ENCODE measurements around the gene ARHGEF28.
A peak's percentile ranks its signal among the peaks of the same experiment; 100 is the strongest.

The ARHGEF28 gene

DNA sequence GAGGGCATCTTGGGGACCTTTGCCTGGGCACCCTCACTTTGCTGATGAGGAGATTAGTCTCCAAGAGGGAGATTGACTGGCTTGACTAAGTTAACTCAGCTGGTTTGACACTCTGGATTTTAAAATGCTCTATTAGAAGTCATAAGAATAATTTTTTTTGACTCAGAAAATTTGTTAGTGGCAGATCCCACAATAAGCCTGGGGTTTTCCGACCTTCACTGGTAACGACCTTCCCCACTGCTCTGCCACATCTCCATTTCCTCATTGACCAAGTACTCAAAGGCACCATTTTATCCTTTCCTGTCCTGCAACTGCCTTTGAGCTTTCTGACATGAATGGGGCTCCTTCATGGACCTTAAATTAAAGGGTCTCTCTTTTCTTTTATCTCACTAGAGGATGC is 67.0 kb downstream of the ARHGEF28 start:
- TF ChIP-seq, protein P1, sequence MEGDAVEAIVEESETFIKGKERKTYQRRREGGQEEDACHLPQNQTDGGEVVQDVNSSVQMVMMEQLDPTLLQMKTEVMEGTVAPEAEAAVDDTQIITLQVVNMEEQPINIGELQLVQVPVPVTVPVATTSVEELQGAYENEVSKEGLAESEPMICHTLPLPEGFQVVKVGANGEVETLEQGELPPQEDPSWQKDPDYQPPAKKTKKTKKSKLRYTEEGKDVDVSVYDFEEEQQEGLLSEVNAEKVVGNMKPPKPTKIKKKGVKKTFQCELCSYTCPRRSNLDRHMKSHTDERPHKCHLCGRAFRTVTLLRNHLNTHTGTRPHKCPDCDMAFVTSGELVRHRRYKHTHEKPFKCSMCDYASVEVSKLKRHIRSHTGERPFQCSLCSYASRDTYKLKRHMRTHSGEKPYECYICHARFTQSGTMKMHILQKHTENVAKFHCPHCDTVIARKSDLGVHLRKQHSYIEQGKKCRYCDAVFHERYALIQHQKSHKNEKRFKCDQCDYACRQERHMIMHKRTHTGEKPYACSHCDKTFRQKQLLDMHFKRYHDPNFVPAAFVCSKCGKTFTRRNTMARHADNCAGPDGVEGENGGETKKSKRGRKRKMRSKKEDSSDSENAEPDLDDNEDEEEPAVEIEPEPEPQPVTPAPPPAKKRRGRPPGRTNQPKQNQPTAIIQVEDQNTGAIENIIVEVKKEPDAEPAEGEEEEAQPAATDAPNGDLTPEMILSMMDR (conservative IDR thresholded peaks at IDR 0.05; ENCODE audit: low read length), result no peak
- TF ChIP-seq EZH2phosphoT487 (IDR thresholded peaks at IDR 0.05; ENCODE audit: borderline replicate concordance), result no peak
- Histone ChIP-seq H3K9ac (ENCODE audit: low read depth, low read length, poor library complexity, severe bottlenecking) (no peak overlapping the region), H3K4me2 (ENCODE audit: low read depth, low read length, poor library complexity, severe bottlenecking) (no peak overlapping the region), H3K4me3 (ENCODE audit: low read length, poor library complexity, severe bottlenecking) (no peak overlapping the region), H3K4me1 (ENCODE audit: insufficient read depth, low read length, poor library complexity, severe bottlenecking) (peaks cover 11% of the 10 kb centered on the region), H3K9me3 (ENCODE audit: insufficient read depth, low read depth, low read length) (no peaks in the 10 kb centered on the region), H3K36me3 (ENCODE audit: insufficient read depth, low read length) (no peaks in the 10 kb centered on the region), H2AFZ (ENCODE audit: low read length) (peak overlapping the region; percentile 90; the same call in 1 of the 2 replicates), H3K9me2 (replicated peaks; ENCODE audit: low read depth, low read length) (no peaks in the 10 kb centered on the region), H3K27me3 (ENCODE audit: insufficient read depth, low read length, poor library complexity, severe bottlenecking) (no peaks in the 10 kb centered on the region), H4K20me1 (ENCODE audit: insufficient read depth, low read length, poor library complexity, severe bottlenecking) (no peaks in the 10 kb centered on the region), H3K79me2 (ENCODE audit: insufficient read depth, low read length) (no peaks in the 10 kb centered on the region), H3F3A (ENCODE audit: low read depth) (no peaks in the 10 kb centered on the region)

DNA sequence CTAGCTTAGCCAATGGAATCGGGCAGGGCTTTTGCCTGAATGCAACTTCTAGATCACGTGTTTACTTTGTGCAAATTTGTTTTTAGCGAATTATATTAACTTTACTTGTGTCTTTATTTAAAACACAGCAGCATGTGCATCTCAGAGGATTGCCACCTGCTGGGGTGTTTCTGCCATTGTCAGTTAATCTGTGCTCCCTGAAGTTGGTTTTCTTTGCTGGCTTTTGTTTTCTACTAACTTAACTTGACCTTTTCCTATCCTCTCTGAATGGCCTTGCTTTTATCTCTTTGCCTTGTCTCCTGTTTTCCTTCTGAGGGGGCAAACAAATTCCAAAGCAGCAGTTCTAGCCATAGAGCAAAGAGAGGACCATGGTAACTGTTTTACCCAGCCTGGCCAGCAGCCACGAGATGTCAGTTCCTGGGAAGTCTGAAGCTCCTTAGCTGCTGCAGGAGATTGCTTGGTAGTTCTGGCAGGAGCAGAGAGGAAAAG is 67.6 kb downstream of the ARHGEF28 start:
- no peak for TF ChIP-seq EZH2phosphoT487 (IDR thresholded peaks at IDR 0.05; ENCODE audit: borderline replicate concordance)
- TF ChIP-seq, protein P1 (conservative IDR thresholded peaks at IDR 0.05; ENCODE audit: low read length), result peak; percentile 72
- H3K36me3 ChIP-seq (ENCODE audit: insufficient read depth, low read length), result no peaks in the 10 kb centered on the region

DNA sequence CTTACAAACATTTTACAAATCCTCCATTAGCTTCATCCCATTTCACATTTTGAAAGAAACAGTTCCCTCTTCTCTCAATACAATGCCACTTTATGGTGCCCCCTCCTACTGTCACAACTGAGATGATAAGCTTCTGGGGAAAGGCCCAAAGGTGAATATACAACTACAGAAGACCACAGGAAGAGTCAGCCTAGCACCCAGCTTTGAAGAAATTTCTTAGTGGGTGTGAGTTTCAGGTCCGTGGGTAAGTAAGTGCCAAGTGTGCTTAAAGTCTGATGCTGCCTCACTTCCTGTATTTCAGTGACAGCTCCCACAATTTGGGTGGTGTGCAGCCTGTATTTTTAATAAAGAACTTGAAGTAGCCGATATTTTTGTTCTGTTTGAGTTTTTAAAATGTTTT is 68.1 kb downstream of the ARHGEF28 start:
- Histone ChIP-seq H3K4me2 (ENCODE audit: low read depth, low read length, poor library complexity, severe bottlenecking) (peak overlapping the region; percentile 54), H3K4me1 (ENCODE audit: insufficient read depth, low read length, poor library complexity, severe bottlenecking) (peaks cover 11% of the 10 kb centered on the region), H3K9me3 (ENCODE audit: insufficient read depth, low read depth, low read length) (no peaks in the 10 kb centered on the region), H3K9ac (ENCODE audit: low read depth, low read length, poor library complexity, severe bottlenecking) (no peak overlapping the region), H3F3A (ENCODE audit: low read depth) (no peaks in the 10 kb centered on the region), H2AFZ (ENCODE audit: low read length) (peak overlapping the region; percentile 90), H3K36me3 (ENCODE audit: insufficient read depth, low read length) (no peaks in the 10 kb centered on the region), H3K27me3 (ENCODE audit: insufficient read depth, low read length, poor library complexity, severe bottlenecking) (no peaks in the 10 kb centered on the region), H3K9me2 (replicated peaks; ENCODE audit: low read depth, low read length) (no peaks in the 10 kb centered on the region), H3K79me2 (ENCODE audit: insufficient read depth, low read length) (no peaks in the 10 kb centered on the region), H4K20me1 (ENCODE audit: insufficient read depth, low read length, poor library complexity, severe bottlenecking) (no peaks in the 10 kb centered on the region), H3K4me3 (ENCODE audit: low read length, poor library complexity, severe bottlenecking) (peak overlapping the region; percentile 12)
- TF ChIP-seq EZH2phosphoT487 (IDR thresholded peaks at IDR 0.05; ENCODE audit: borderline replicate concordance), result no peak
- TF ChIP-seq, protein P1 (conservative IDR thresholded peaks at IDR 0.05; ENCODE audit: low read length), result no peak

More for the DNA sequence above, 67.6 kb downstream of the ARHGEF28 start:
- Histone ChIP-seq H3K9me2 (replicated peaks; ENCODE audit: low read depth, low read length) (no peaks in the 10 kb centered on the region), H3K9ac (ENCODE audit: low read depth, low read length, poor library complexity, severe bottlenecking) (no peak overlapping the region), H3K4me3 (ENCODE audit: low read length, poor library complexity, severe bottlenecking) (peak overlapping the region; percentile 14), H4K20me1 (ENCODE audit: insufficient read depth, low read length, poor library complexity, severe bottlenecking) (no peaks in the 10 kb centered on the region), H3F3A (ENCODE audit: low read depth) (no peaks in the 10 kb centered on the region), H3K9me3 (ENCODE audit: insufficient read depth, low read depth, low read length) (no peaks in the 10 kb centered on the region), H3K4me2 (ENCODE audit: low read depth, low read length, poor library complexity, severe bottlenecking) (peak overlapping the region; percentile 54), H3K79me2 (ENCODE audit: insufficient read depth, low read length) (no peaks in the 10 kb centered on the region), H2AFZ (ENCODE audit: low read length) (peak overlapping the region; percentile 90), H3K27me3 (ENCODE audit: insufficient read depth, low read length, poor library complexity, severe bottlenecking) (no peaks in the 10 kb centered on the region), H3K4me1 (ENCODE audit: insufficient read depth, low read length, poor library complexity, severe bottlenecking) (peaks cover 11% of the 10 kb centered on the region)

Measured in Loucy (cell line).